ENCODE results near the gene WDR18. TPM values are rescaled to one million over a fixed set of nuclear protein-coding genes. Genes with fewer than 3 reads are reported as not detected.

The WDR18 gene
- polyA plus RNA-seq, 1 experiment = 44.3 TPM

DNA sequence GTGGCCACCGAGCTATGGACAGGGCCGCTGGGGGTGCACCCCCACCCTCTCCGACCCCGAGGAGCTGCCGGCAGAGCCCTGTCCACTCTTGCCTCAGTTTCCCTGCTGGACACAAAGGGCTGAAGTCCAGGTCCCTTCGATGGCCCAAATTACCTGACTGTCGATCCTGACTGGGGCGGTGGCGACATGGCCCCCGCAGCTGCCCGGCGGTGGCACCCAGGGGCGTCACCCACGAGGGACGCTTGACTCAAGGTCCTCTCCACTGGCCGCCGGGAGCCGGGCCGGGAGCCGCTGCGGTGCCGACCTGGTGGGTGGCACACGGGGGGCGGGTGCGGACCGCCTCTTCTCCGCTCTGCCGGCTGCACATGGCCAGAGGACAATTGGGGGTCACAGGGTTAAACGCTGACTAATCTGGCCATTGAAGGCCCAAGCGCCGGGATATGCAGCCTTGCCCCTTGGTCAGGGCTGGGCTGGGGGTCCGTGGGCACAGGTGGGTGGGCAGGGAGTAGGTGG, 42.0 kb upstream of the WDR18 start:
- POLR2A ChIA-PET = no interaction called here
- peaks cover 37% of the 10 kb centered on the region for H3K36me3 ChIP-seq (ENCODE audit: control insufficient read depth, insufficient read depth, low read length)
- CTCF ChIA-PET = interaction anchor here (0.9 kb wide), 1 partner anchor 42 kb away, joined by 4 read pairs; the partner anchor contains the start of gene WDR18
- DNase-seq (ENCODE audit: low read depth) = no peak
- H3K27me3 ChIP-seq (ENCODE audit: control insufficient read depth, insufficient read depth, low read length) = no peaks in the 10 kb centered on the region
- TF ChIP-seq CTCF (IDR thresholded peaks at IDR 0.05; ENCODE audit: insufficient read depth, low read depth, low read length) = no peak
- no peak overlapping the region for H3K4me3 ChIP-seq (ENCODE audit: low read depth, low read length)

- peaks cover 40% of the 10 kb centered on the region for H3K36me3 ChIP-seq (ENCODE audit: control insufficient read depth, insufficient read depth, low read length)
- TF ChIP-seq CTCF (IDR thresholded peaks at IDR 0.05; ENCODE audit: insufficient read depth, low read depth, low read length) = no peak
- H3K4me3 ChIP-seq (ENCODE audit: low read depth, low read length) = no peak overlapping the region
- no peak for DNase-seq (ENCODE audit: low read depth)
- H3K27me3 ChIP-seq (ENCODE audit: control insufficient read depth, insufficient read depth, low read length) = no peaks in the 10 kb centered on the region
- ChIA-PET POLR2A (interaction anchor here (0.6 kb wide), 1 partner anchor 13 kb away, joined by 4 read pairs; no protein-coding TSS in a partner anchor), CTCF (no interaction called here)
Observed at GRCh38 chr19:943551-944170, 40.5 kb upstream of the WDR18 start.

DNA sequence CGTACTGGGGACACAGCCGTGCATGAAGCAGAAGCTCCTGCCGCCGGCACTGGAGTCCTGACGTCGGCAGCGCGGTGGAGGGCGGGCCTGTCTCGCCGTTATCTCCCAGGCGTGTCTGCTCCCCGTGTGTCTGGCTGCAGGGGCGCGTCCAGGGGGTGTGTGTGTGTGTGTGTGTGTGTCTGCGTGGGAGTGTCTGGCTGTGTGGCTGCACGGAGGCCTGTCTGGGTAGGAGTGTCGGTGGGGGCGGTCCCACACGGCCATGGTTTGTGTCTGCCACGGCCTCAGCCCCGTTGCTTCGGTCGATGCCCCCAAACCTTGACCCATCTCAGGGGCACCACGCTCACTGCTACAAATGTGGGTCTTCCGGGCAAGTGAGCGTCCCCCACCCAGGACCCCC, 40.0 kb upstream of the WDR18 start:
- Histone ChIP-seq H3K36me3 (ENCODE audit: control insufficient read depth, insufficient read depth, low read length) (peaks cover 40% of the 10 kb centered on the region), H3K4me3 (ENCODE audit: low read depth, low read length) (no peak overlapping the region), H3K27me3 (ENCODE audit: control insufficient read depth, insufficient read depth, low read length) (no peaks in the 10 kb centered on the region)
- TF ChIP-seq CTCF (IDR thresholded peaks at IDR 0.05; ENCODE audit: insufficient read depth, low read depth, low read length) = no peak
- DNase-seq (ENCODE audit: low read depth) = no peak
- ChIA-PET POLR2A (no interaction called here), CTCF (no interaction called here)

- Histone ChIP-seq H3K27me3 (ENCODE audit: control insufficient read depth, insufficient read depth, low read length) (no peaks in the 10 kb centered on the region), H3K4me3 (ENCODE audit: low read depth, low read length) (no peak overlapping the region), H3K36me3 (ENCODE audit: control insufficient read depth, insufficient read depth, low read length) (peaks cover 35% of the 10 kb centered on the region)
- POLR2A ChIA-PET = no interaction called here
- CTCF ChIA-PET = interaction anchor here (1.3 kb wide), 1 partner anchor 8 kb away, joined by 3 read pairs; no protein-coding TSS in a partner anchor
- no peak for DNase-seq (ENCODE audit: low read depth)
- TF ChIP-seq CTCF (IDR thresholded peaks at IDR 0.05; ENCODE audit: insufficient read depth, low read depth, low read length) = no peak
Observed at GRCh38 chr19:944663-945241, 39.4 kb upstream of the WDR18 start.

DNA sequence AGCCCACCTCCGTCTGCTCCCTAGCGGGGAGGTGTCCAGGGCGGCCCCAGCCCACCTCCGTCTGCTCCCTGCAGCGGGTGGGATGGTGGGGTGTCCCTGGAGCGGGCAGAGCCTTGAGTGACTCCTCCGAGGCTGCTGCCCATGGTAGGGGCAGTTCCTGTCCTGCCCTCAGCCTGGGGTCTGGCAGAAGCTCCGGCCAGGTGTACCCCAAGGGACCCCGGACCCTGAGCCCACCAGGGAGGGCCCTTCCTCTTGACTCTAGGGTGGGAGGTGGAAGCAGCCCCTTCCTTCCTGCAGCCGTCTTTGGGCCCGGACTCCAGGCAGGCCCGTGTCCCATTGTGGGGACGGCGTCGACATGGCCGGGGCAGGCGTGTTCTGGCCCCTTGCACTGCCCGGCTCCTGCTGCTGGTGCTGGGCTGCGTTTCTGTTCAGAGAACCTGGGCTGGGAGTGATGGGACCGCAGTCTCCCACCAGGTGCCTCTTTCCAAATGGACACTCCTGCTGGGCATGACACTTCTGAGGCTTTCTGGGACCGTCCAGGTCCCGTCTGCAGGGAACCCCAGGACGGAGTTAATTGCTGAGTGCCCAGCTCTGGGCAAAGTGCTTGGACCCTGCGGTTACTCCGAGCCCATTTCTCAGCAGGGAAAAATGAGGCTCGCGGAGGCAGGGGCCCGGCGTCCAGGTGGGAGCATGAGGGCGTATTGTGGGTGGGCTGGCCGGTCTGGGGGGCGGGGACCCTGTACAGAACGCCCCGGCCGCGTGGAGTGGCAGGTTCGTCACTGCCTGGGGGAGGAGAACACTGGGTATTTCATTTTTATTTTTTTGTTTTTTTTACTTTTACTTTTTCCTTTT, 38.5 kb upstream of the WDR18 start:
- TF ChIP-seq CTCF (IDR thresholded peaks at IDR 0.05; ENCODE audit: insufficient read depth, low read depth, low read length) = no peak
- no peaks in the 10 kb centered on the region for H3K27me3 ChIP-seq (ENCODE audit: control insufficient read depth, insufficient read depth, low read length)
- ChIA-PET POLR2A (no interaction called here), CTCF (interaction anchor here (1.3 kb wide), 1 partner anchor 9 kb away, joined by 3 read pairs; no protein-coding TSS in a partner anchor)
- peaks cover 35% of the 10 kb centered on the region for H3K36me3 ChIP-seq (ENCODE audit: control insufficient read depth, insufficient read depth, low read length)
- no peak overlapping the region for H3K4me3 ChIP-seq (ENCODE audit: low read depth, low read length)
- DNase-seq (ENCODE audit: low read depth) = no peak

Measured in BJ (cell line).